ENCODE data around the gene ALDOA.
A peak's percentile ranks its signal among the peaks of the same experiment; 100 is the strongest.

The ALDOA gene

GRCh38 chr16:30046178-30046577, 19.4 kb upstream of the ALDOA start:
- DNase-seq = no peak

- DNase-seq = no peak
These were observed 19.0 kb upstream of the ALDOA start for GRCh38 chr16:30046588-30046987.

- no peak for DNase-seq
These were observed 15.7 kb upstream of the ALDOA start for GRCh38 chr16:30049871-30050270.

DNA sequence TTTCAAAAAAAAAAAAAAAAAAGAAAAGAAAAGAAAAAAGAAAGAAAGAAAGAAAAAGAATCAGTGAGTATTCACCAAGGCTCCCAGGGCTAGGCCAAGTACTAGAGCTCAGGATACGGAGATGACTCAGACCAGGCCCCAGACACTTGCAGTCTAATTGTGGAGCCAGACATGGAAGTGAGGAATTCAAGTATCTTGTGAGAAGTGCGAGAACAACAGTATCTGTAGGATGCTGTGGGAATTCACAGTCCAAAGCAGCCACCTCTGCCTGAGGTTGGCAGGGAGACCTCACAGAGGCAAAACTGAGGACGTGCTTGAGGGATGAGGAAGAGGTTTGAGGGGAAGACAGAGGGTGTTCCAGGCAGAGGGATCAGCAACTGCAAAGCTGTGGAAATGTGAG, 14.0 kb upstream of the ALDOA start:
- no peak for DNase-seq

DNA sequence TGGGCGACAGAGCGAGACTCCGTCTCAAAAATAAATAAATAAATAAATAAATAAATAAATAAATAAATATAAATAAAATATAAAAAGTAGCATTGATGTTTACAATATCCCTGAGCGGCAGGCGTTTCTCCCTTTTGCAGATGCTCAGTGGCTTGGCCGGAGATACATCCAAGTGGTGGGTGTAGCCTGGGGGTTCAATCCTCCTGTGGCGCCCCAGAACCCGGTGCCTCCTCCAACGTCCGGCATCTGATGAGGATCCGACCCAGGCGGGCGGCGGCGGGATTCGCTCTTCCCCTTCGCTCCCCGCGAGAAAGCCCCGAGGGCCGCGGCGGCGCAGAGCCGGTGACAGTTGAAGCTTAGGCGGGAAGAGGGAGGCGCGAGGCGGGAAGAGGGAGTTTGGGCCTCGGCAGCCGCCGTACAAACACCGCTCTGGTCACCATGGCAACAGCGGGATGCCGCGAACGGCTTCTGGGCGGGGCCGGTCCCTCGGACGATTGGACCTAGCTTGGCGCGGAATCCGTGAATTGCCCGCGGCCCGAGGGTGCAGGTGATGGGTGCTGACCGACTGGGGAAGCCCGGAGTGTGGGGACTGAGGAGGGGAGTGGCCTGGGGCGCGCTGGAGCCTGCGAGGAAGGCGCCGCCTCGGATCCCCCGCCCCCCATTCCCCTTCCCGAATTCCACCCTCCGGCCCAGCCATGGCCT, 12.7 kb upstream of the ALDOA start:
- peak; percentile 87 for DNase-seq

DNA sequence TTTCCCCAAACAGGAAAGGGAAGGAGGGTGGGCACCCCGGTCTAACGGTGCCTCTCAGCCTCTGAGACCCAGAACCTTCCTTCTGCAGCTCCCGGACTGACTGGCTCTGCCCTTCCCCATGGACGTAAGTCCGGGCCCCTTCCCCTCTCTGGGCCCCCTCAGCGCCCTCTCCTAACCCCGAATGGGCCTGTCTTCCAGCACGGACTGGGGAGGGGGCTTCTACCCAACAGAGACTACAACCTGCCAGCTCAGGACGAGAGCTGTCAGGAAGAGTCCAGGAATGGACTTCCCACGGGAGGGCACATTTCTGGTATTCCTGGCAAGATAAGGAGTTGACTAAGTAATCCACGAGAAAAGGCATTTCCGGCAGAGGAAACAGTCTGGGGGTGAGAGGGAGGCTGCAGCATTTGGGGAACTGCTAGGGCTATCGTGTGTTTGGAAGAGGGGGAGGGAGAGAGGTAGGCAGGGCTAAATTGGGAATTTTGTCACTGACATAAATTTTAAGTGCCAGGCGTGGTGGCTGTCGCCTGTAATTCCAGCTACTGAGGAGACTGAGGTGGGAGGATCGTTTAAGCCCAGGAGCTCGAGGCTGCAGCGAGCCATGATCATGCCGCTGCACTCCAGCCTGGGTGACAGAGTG, 12.1 kb upstream of the ALDOA start:
- no peak for DNase-seq

DNA sequence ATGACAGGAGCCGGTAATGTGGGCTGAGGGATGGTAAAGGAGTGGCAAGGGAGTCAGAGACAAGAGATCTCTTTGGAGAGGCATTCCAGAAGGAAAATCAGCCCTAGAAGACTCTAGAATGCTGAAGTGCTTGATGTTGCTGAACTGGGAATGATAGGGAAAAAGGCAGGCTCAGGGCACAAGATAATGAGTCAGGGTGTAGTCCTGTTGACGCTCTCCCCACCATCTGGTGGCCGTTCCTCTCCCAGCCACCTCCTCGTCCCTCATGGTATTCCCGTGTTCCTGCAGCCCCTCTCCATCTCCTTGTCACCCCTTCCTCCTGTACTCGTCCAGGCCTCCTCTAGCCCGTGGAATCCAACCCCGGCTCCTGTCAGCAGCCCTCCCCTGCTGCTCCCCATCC, 11.1 kb upstream of the ALDOA start:
- no peak for DNase-seq

DNA sequence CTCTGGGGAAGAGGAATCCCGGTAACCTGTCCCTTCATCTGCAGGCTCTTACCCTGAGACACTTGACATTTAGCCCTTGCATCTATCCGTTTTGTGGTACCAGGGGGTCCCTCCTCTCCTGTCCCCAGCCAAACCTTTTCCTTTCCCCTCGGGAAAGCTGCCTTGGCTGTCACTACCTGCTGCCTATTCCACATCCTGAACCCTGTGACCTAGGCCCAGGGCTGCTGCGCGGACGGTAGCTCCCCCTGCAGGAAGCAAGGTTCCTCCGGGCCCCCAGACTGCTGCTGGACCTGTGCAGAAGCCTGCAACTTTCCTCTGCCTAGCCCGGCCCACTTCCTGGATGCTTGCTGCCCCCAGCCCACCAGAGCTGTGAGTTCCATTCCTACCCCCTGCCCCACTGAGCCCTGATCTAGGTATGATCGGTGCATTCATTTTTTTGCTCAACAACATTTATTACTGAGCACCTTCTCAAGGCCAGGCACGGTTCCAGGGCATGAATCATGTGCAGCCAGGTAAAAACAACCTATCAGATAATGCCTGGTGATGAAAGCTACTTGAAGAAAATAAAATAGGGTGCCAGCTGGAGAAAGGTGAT, 10.5 kb upstream of the ALDOA start:
- peak; percentile 64 for DNase-seq

DNA sequence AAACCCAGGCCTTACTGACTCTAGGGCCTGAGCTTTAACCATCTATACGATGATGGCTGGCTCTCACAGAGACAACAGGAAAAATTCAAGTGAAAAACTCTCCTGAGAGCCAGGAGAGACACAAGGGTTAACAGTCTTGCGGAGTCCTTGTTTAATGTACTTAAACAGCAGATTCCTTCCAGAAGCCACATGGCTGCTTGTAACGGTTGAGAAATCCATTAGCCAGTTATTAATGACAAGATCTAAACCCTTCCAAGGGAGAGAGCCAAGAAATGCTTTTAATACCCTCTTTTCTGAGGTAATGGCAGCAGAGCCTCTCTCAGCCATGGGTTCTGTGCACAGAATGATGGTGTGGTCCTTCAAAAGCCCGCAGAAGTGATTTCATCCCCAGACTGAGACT, 5.2 kb upstream of the ALDOA start:
- peak; percentile 96 for DNase-seq

- DNase-seq = peak; percentile 70
These were observed 4.6 kb upstream of the ALDOA start for GRCh38 chr16:30060836-30061554.

DNA sequence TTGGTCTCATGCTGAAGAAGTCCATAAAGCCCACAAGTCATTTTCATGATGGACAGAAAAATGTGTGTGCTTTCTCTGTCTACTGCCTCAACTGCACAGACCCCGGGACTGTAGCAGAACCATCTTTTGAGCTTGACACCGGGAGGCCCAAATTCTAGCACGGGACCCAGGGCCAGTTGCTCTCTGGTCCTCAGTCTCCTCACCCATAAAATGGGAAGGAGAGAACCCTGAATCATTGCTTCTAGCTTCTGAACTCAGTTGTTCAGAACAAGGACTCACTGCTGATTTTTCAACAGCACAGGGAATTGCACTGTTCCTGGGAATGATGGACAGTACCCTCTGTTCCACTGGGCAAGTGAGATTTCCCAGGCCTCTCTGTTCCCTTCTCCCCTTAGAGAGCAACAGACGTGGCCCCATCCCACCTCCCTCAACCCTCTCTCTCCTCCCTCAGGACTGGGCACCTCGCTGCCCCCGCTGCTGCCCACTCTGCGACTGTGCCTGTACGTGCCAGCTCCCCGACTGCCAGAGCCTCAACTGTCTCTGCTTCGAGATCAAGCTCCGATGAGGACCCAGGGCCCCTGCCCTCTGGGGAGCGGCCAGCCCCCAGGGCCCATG, 2.2 kb upstream of the ALDOA start:
- DNase-seq = no peak

DNA sequence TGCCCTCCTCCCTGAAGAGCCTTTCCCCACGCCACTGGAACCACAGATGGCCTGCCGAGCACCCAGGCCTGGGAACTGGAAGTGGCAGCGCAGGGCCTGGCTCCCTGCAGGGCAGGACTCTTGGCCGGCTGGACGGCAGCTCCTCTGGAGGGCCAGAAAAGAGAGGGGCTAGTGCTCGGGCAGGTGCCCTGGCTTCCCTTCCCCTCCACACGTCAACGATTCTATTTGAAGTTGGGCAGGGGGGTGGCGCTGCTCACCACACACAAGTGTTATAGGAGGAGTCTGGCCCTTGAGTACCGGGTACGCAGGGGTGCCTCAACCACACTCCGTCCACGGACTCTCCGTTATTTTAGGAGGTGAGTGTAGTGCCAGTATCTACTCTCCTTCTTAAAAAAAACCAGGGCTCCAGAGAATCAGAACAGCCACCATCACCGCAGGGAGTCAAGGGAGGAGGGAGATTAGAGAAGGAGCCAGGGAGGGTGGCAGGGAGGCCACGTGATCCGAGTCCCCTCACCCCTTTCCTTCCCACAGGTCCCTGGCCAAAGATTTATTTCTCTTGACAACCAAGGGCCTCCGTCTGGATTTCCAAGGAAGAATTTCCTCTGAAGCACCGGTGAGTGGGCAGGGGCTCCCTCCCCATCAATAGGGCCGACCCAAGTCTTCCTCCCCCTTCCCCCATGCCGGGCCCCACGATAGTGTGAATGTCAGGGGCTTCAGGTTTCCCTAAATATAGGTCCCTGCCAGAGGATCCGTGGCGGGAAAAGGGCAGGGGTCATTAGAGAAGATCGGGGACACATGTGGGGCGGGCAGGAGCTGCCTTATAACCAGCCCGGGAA, 1.4 kb upstream of the ALDOA start:
- DNase-seq = peak; percentile 62

DNA sequence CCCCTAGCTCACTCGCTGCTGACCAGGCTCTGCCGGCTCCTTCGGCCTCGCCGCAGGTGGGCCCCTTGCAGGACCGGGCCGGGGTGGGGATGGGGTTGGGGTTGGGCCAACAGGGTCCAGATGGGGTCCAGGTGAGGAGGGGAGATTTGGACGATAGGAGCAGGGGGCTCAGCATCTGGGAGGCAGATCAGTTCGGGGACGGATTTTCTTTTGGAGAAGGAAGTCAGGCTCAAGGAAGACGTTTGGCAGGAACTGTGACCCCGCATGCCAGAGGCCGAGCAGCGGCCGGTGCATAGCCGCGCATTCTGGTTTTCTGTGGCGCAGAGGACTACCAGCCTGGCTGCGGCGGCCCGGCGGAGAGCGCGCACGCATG, 845 bp upstream of the ALDOA start:
- DNase-seq = no peak

DNA sequence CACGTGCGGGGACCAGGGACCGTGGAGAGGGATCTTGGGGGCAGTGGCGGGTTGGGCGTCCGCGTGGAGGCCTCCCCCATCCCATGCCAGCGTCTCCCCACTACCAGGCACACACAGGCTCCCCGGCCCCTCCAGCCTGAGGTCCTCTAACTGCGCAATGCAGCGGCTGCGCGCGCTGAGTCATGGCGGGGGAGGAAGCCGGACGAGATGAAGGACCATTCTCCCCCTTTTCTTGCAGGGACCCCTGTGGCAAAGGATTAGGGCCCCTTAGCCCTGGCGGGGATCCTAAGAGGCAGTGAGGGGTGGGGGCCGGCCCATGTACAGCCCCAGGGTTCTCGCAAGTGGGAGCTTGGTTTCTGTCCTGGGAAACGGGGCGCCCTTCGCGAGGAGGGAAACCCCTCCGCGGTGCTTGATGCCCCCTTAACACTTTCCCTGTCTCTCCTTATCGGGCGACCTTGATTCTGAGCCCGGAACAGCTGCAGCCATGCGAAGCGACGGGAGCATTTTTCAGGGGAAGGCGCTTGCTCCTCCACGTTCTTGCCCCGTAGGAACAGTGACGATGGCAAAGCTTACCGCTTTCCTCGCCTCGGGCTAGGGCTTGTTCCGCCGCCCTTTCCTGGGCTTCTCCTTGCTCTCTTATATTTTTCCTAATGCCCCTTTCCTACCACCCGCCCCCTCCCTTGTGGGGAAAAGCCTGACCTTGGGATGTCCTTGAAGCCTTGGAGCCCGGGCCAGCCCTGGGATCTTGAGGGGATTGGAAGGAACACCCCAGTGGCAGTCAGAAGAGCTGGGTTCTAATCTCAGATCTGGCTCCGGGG, 592 bp downstream of the ALDOA start:
- peak; percentile 4 for DNase-seq

GRCh38 chr16:30066761-30067583, 1.4 kb downstream of the ALDOA start:
- no peak for DNase-seq

DNA sequence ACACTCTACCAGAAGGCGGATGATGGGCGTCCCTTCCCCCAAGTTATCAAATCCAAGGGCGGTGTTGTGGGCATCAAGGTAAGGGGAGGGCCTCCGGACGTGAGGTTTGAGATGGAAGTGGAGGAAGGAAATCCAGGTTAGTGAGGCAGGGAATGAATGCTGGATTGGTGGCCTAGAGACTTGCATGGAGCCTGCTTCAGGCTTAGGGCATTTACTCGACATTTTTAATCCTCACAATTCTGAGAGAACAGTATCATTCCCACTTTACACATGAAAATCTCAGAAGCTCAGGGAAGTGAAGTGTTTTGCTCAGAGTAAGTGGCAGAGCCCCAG, 2.0 kb downstream of the ALDOA start:
- no peak for DNase-seq

DNA sequence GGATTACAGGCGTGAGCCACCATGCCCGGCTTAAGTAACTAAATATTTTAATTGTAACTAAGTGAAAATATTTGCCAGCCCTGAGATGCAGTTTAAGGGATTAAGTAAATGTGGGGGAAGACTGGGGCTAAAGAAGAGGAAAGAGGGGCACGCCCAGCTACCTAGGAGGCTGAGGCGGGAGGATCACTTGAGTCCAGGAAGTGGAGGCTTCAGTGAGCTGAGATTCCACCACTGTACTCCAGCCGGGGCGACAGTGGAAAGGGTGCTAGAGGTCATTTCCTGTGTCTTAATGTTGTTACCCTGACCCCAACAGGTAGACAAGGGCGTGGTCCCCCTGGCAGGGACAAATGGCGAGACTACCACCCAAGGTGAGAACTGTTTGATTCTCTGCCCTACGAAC, 2.8 kb downstream of the ALDOA start:
- no peak for DNase-seq

- DNase-seq = no peak
These were observed 3.4 kb downstream of the ALDOA start for GRCh38 chr16:30068750-30069610.

GRCh38 chr16:30069611-30070462, 4.3 kb downstream of the ALDOA start:
- DNase-seq = no peak

All from DMS79 (cell line).